AG04450 (cell line): ENCODE data around the gene ALDH16A1. TPM values are rescaled to one million over a fixed set of nuclear protein-coding genes. Genes with fewer than 3 reads are reported as not detected.

Experiments
- CTCF ChIA-PET: fragments of 300-600, 350-600 bp; formaldehyde crosslinking; extraction: SDS; loops from one replicate; lab custom pipeline; 2022; ENCODE audit warnings: antibody characterized with exemption, inconsistent platforms; lab: Charles Lee
- POLR2A ChIA-PET: fragments of 350-600 bp; formaldehyde crosslinking; extraction: SDS; loops from one replicate; lab custom pipeline; 2021; ENCODE audit warnings: antibody characterized with exemption, inconsistent platforms; lab: Yijun Ruan, JAX
- DNase-seq: peaks from one replicate; pipeline ENCODE4 v3.0.0-alpha.2; 2011; ENCODE audit warnings: low read depth, low spot score
- H3K27ac ChIP-seq: one replicate; pipeline ENCODE4 v1.5.1; 2012; ENCODE audit warnings: low read depth, low read length, control low read depth
- H3K27me3 ChIP-seq: one replicate; pipeline ENCODE4 v1.6.0; 2012; ENCODE audit warnings: low read length; ENCODE audit not compliant: control insufficient read depth, insufficient read depth
- H3K4me3 ChIP-seq: 2 replicates; pipeline ENCODE4 v1.5.1; 2011; ENCODE audit warnings: mild to moderate bottlenecking, low read depth, low read length, control low read depth
- H3K9me3 ChIP-seq: 2 replicates; pipeline ENCODE4 v1.5.1; 2012; ENCODE audit warnings: low read length; ENCODE audit not compliant: control insufficient read depth, insufficient read depth
- polyA plus RNA-seq: library from polyadenylated mRNA; depleted of rRNA; stranded (reverse); fragments of >200 nt; gene quantifications from 2 replicates; pipeline ENCODE4 v1.2.3, GENCODE V29; 2011
- TF ChIP-seq, protein P1 (sequence below): IDR thresholded peaks from 2 replicates; pipeline ENCODE4 v1.5.1; 2011; ENCODE audit warnings: low read depth, low read length, control low read depth, inconsistent platforms

ALDH16A1 gene
- polyA plus RNA-seq, 1 experiment = 4.1 TPM

DNA sequence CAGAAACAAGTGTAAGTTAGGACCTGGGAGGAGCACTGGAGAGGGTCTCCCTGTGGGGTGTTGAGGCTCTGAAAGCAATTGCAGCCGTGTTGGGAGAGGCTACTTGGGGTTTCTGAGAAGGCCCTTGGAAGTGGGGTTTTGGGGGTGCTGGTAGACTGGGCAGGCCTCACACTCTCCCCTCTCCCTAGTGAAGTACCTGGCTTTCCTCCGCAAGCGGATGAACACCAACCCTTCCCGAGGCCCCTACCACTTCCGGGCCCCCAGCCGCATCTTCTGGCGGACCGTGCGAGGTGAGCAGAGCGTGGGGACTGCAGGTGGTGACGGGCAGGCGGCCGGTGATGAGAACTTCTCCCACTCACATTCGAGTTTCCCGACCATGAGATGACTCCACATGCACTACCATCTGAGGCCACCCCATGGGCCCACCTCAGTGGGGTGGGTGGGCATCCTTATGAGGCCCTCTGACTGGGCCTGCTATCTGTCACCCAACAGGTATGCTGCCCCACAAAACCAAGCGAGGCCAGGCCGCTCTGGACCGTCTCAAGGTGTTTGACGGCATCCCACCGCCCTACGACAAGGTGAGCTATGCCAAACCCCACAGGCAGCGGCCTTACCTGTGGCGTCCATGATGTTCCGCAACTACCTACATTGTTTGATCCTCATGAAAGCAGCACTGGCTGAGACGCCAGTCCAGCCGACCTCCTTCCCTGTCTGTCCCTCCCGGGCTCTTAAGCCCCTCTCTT is 37.4 kb downstream of the ALDH16A1 start:
- TF ChIP-seq, protein P1, sequence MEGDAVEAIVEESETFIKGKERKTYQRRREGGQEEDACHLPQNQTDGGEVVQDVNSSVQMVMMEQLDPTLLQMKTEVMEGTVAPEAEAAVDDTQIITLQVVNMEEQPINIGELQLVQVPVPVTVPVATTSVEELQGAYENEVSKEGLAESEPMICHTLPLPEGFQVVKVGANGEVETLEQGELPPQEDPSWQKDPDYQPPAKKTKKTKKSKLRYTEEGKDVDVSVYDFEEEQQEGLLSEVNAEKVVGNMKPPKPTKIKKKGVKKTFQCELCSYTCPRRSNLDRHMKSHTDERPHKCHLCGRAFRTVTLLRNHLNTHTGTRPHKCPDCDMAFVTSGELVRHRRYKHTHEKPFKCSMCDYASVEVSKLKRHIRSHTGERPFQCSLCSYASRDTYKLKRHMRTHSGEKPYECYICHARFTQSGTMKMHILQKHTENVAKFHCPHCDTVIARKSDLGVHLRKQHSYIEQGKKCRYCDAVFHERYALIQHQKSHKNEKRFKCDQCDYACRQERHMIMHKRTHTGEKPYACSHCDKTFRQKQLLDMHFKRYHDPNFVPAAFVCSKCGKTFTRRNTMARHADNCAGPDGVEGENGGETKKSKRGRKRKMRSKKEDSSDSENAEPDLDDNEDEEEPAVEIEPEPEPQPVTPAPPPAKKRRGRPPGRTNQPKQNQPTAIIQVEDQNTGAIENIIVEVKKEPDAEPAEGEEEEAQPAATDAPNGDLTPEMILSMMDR = no peak
- ChIA-PET POLR2A (interaction anchor here (0.6 kb wide), 1 partner anchor 174 kb away, joined by 4 read pairs; no protein-coding TSS in a partner anchor), CTCF (no interaction called here)
- no peak for DNase-seq
- peak overlapping the region; percentile 96 for H3K4me3 ChIP-seq
- H3K9me3 ChIP-seq = no peaks in the 10 kb centered on the region; the same call in 1 of the 2 replicates
- H3K27ac ChIP-seq = peak overlapping the region; percentile 58
- no peaks in the 10 kb centered on the region for H3K27me3 ChIP-seq

DNA sequence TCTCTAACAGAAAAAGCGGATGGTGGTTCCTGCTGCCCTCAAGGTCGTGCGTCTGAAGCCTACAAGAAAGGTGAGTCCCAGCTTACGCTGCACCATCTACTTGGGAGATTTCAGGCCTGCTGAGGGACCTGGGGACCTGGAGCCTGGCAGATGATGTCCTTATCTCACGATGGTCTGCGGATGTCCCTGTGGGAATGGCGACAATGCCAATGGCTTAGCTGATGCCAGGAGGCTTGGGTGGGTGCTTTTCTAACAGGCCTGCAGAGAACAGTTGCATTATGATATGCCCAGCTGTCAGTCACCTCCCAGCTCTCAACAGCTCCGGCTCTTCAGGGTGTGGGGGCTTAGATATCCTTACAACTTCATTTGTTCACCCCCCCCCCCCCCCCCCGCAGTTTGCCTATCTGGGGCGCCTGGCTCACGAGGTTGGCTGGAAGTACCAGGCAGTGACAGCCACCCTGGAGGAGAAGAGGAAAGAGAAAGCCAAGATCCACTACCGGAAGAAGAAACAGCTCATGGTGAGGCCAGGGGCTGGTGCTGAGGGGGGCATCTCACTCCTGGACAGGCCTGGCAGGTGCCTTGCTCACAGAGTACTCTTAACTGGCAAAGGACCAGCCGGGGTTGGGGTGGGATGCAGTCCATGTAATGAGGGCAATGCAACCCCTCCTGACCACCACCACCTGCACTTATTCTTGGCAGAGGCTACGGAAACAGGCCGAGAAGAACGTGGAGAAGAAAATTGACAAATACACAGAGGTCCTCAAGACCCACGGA is 38.2 kb downstream of the ALDH16A1 start:
- H3K27ac ChIP-seq = peak overlapping the region; percentile 39
- CTCF ChIA-PET = interaction anchor here (0.6 kb wide), 2 partner anchors 43 to 177 kb away, joined by 3 to 6 read pairs; no protein-coding TSS in a partner anchor

DNA sequence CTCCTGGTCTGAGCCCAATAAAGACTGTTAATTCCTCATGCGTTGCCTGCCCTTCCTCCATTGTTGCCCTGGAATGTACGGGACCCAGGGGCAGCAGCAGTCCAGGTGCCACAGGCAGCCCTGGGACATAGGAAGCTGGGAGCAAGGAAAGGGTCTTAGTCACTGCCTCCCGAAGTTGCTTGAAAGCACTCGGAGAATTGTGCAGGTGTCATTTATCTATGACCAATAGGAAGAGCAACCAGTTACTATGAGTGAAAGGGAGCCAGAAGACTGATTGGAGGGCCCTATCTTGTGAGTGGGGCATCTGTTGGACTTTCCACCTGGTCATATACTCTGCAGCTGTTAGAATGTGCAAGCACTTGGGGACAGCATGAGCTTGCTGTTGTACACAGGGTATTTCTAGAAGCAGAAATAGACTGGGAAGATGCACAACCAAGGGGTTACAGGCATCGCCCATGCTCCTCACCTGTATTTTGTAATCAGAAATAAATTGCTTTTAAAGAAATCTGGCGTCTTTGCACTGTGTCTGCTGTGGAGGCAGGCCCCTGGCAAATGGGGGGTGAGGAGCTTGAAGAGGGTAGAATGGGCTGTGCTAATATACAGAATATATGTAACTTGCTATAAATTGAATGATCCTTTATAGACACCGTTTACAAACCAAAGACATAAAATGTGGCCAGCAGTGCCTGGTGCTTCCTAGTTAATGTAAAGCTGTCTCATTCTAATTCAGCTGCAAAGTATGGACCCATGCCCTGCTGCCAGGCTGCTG is 39.0 kb downstream of the ALDH16A1 start:
- Histone ChIP-seq H3K4me3 (no peak overlapping the region), H3K27ac (no peak overlapping the region), H3K9me3 (no peaks in the 10 kb centered on the region; the same call in 1 of the 2 replicates), H3K27me3 (no peaks in the 10 kb centered on the region)
- no peak for DNase-seq
- TF ChIP-seq, protein P1 = no peak
- POLR2A ChIA-PET = no interaction called here
- CTCF ChIA-PET = interaction anchor here (0.6 to 1.3 kb wide), 5 partner anchors 18 to 177 kb away, joined by 3 to 6 read pairs (median 3); no protein-coding TSS in a partner anchor

More for the DNA sequence above, 38.2 kb downstream of the ALDH16A1 start:
- H3K4me3 ChIP-seq = no peak overlapping the region
- POLR2A ChIA-PET = interaction anchor here (0.6 kb wide), 2 partner anchors 31 to 173 kb away, joined by 4 read pairs; no protein-coding TSS in a partner anchor
- no peaks in the 10 kb centered on the region for H3K27me3 ChIP-seq
- no peaks in the 10 kb centered on the region; the same call in 1 of the 2 replicates for H3K9me3 ChIP-seq
- DNase-seq = no peak
- TF ChIP-seq, protein P1 = no peak

DNA sequence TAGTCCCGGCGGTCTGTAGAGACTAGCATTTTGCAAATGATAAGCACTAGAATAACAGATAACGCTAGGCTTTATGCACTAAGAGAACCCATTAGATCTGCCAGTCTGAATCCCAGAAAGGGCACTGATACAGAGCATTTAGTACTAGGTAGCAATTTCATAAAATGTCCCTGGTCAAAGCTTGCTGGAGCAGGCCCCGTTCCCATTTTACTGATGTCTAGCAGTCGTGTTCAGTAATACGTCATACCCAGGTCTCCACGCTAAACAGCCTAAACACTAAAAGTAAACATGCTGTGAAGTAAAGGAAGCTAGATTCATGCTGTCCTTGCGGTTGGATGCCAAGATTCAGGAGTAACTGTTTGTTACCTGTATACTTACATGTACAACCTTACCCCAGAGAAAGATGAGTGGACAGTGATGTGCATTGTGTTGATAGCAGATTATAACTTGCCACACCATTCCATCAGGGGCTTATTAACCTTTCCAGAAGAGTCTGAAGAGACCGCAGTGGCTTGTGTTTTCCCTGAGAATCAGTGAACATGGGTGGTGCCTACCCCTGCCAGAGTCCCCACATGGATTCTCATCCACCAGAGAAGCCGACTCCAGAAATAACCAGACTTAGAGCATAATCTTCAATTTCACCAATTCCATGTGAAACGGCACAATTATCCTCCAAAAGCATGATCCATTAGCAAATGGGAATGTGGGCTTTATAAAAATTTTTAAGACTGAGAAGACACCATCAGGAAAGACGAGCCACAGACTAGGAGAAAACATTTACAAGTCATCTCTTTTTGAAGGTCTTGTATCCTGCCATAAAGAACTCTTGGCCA is 39.8 kb downstream of the ALDH16A1 start:
- TF ChIP-seq, protein P1 = no peak
- Histone ChIP-seq H3K27ac (no peak overlapping the region), H3K4me3 (no peak overlapping the region), H3K27me3 (no peaks in the 10 kb centered on the region), H3K9me3 (no peaks in the 10 kb centered on the region; the same call in 1 of the 2 replicates)
- DNase-seq = no peak
- ChIA-PET POLR2A (interaction anchor here (1.3 kb wide), 1 partner anchor 88 kb away, joined by 4 read pairs; the partner anchor contains the start of gene NOSIP), CTCF (interaction anchor here (0.9 to 1.3 kb wide), 3 partner anchors 19 to 77 kb away, joined by 3 to 4 read pairs (median 3); no protein-coding TSS in a partner anchor)
